DMS79 treated with DMSO at 0.1 percent for 48 hours (cell line): ENCODE results near the gene PEAR1.

ENCODE experiments used
- DNase-seq: peaks from one replicate; lab custom pipeline; 2025; lab: John Stamatoyannopoulos, UW

Gene PEAR1

DNA sequence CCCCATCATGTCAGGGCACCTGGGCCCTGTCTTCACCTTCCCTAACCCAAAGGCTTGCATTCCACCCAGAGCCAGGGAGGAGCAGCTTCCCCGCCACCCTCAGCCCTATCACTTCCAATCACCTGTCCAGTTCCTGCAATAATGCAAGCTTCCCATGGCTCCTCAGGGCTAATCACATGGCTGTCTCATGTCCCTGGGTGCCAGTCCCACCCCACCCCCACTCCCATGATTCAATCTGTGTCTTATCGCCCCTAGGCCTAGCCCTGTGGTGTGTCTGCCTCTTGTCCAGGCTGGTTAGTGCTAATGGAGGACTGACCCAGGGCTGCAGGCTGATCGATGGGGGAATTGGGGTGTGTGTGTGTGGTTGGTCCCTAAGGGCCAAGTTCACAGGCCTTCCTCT, 11.0 kb upstream of the PEAR1 start:
- DNase-seq: no peak

DNA sequence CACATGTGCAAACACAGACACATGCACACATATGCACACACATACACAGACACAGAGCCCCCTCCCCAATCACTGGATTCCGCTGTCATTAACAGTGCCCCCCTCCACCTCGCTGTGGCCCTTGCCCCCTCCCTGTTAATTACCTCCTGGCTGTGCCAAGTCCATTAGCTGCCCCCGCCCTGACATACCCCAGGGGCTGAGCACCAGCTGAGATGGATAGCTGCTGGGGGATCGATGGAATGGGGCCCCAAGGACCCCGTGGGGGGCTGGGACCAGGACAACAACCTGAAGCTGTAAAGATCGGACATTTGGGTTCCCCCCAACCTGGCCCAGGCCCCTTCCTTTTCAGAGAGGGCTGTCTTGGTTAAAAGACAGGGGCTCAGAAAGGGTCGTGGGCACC, 9.6 kb upstream of the PEAR1 start:
- no peak for DNase-seq

DNA sequence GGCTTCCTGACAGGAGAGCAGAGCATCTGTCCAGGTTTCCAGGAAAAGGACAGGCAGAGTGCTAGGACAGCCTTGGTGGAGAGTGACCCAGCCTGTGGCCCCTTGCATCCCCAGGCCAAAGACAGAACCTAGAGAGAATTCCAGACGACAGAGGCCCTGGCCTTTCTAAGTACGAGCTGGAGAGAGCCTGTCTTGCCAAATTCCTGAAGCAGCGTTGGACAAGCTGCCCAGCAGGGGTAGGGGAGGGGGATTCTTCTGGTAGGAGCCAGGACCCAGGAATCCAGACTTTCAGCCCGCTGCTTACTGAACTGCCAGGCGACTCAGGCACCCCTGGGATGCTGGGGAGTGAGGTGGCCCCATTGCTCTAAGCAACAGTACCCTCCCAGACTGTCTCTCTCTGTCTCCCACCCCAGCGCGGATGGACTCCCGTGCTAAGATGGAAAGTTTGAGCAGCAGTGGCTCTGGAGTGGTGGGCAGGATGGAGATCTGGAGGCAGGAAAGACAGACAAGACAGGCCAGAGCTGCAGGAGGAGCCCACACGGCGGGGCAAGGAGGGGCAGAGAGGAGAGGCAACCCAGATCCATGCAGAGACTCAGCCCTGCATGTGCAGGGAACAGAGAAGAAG, 8.8 kb upstream of the PEAR1 start:
- no peak for DNase-seq

DNA sequence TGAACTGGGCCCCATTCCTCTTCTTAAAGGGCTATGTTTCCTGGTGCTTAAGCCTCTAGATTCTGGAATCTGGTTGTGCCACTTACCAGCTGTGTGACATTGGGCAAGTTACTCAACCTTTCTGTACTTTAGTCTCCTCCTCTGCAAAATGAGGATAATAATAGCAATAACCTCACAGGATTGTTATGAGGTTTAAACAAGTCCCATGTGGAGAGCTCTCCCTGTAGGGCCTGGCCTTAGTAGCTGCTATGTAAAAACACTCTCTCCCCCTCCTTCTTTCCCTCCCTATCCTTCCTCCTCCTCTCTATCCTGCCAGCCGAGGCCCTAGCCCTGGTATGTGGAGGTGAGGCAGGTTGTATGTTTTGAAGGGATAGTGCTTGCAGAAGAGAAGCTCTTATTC, 8.2 kb upstream of the PEAR1 start:
- no peak for DNase-seq

DNA sequence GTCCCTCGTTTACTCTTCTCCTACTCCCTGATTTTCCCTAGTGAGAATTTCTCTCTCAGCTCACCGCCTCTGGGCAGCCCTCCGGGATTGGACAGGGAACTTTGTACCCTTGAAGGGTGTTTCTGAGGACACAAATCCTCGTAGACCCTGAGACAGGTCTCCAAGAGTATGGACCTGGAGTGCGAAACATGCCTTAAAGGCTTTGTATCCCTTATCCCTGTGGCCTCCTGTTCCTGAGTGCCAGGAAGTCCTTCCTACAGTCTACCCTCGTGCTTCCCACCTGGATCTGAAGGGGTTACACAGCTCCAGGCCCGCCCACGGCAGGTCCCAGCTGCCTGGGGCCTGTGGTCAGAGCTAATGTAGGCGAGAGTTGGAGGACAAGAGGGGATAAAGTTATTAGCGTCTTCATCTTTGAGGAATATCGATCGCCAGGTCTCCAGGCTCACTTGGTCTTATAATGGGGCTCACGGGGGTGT, 7.6 kb upstream of the PEAR1 start:
- no peak for DNase-seq

DNA sequence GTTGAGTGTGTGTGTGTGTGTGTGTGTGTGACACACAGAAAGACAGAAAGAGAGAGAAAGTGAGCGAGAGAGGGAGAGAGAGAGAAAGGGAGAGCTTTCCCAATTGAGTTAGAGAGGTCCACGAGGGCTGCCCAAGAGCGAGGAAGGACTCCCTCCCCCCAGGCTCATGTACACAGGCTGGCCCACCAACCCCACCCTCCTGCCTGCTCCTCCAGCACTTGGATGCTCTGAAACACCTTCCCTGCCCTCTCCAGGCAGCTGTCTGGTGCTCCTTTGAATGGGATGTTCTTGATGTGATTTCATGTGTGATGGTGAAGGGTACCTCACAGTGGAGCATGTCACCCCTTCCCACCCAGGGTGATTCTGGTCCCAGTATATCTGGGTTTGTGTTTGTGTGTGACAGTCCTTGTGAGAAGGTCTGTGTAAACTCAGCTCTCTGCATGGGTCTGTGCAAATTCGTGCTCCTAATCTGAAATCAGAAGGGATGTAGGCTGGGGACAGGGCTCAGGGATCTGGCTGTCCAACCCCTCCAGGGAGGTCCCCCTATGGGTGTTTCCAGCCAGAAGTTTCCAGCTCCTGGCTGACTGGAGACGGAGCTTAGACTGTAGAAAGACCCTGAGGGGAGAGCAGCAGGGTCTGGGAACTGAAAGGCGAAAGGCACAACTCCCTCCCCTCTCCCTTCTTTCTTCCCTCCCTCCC, 6.8 kb upstream of the PEAR1 start:
- no peak for DNase-seq

DNA sequence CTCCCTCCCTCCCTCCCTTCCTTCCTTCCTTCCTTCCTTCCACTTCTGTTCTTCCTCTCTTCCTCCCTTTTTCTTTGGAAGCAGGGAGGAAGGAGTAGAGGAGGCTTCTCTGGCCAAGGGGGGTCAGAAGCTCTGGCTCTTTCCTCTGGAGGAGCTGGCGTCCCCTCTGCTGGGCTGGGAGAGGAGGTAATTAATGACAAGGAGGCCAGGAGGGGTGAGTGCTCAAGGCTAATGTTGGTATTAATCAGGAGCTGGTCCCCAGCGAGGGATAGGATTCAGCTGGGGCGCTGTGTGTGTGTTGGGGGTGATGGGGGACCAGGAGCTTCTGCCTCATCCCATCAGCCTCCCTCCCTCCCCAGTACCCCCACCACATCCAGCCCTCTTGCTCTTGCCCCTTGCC, 6.2 kb upstream of the PEAR1 start:
- no peak for DNase-seq

DNA sequence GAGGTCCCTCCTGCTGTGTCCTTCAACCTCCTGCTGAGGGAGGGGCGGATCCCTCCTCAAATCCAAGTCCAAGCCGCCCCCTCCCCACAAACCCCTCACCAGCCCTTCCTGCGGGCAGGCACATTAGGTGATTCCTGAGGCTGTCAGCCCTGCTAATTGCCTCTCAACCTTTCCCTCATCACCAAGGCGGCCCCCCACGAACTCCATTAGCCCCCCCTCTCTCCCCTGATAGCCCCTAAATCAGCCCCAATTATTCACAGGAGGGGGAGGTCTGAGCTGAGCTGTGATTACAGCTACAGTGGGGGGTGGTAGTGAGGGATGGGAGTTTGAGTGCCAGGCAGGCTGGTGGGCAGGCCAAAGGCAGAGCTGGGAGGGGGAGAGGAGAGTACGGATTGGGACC, 5.8 kb upstream of the PEAR1 start:
- DNase-seq: no peak

DNA sequence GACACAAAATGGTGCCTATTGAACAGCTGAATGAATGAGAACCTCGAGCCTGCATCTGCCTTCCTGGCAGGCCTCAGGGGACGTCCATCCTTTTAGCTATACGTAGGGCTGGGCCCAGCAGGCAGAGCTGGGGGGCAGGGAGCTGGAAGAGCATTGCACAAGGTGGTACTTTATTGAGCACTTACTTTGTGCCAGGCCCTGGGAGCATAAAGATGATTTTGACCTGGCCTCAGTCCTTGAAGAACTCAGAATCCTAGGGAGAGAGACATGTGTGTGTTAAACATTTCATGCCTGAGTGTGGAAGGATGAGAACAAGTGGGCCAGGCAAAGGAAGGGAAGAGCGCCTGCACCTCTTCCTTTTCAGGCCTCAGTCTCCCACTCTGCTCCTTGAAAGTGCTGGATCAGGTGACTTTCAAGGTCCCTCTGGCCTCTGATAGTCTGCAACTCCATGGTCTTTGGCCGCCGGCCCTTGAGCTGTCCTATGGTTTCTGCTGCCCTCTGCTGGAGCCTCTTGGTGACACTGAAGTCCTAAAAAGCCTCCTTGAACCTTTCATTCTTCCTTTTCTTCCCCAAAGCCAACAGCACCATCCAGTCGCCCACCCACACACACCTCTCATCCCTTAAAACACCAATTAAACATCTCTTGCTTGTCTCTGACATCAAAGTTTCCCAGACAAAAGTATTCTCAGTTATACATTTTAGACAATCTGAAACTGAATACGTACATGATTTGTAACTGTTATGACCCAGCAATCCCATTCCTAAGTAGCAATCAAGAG, 3.5 kb upstream of the PEAR1 start:
- DNase-seq: peak; percentile 84

DNA sequence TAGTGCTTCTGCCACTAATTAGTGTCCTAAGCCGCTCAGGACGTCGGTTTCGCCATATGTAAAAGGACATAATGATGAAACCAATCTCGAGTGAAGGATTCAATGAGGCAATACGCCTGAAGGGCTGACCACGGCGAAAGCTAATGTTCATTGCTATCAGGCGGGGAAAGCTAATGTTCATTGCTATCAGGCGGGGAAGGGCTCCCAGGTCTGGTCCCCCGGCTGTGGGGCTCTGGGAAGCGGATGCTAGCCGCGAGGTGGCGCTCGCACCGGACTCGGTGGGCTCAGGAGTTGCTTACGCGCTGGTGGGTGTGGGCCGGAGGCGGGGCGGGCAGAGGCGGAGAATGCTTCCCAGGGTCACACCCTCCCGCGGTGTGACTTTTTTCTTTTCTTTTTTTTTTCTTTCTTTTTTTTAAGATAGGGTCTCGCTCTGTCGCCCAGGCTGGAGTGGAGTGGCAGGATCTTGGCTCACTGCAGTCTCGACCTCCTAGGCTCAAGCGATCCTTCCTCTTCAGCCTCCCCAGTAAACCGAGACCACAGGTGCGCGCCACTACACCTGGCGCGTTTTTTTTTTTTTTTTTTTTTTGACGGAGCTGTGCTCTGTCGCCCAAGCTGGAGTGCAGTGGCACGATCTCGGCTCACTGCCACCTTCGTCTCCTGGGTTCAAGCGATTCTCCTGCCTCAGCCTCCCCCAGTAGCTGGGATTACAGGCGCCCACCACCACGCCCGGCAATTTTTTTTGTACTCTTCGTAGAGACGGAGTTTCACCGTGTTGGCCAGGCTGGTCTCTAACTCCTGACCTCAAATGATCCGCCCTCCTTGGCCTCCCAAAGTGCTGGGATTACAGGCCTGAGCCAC, 1.1 kb upstream of the PEAR1 start:
- DNase-seq: peak; percentile 77

DNA sequence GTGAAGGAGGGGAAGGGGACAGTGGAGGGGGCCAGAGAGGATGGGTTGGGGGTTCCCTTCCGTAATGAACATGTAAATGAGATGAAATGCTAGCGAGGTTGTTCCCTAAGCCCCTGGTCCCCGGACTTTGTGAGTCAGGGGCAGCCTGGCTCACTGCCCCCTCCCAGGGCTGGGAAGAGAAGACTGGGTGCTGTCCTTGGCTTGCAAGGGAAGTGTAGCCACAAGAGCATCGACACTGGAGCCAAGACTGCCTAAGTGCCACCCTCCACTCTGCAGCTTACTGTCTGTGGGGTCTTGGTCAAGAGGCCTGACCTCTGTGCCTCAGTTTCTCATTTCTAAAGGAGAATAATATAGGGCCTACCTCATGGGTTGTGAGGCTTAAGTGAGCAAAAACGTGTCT, 483 bp downstream of the PEAR1 start:
- DNase-seq: no peak

DNA sequence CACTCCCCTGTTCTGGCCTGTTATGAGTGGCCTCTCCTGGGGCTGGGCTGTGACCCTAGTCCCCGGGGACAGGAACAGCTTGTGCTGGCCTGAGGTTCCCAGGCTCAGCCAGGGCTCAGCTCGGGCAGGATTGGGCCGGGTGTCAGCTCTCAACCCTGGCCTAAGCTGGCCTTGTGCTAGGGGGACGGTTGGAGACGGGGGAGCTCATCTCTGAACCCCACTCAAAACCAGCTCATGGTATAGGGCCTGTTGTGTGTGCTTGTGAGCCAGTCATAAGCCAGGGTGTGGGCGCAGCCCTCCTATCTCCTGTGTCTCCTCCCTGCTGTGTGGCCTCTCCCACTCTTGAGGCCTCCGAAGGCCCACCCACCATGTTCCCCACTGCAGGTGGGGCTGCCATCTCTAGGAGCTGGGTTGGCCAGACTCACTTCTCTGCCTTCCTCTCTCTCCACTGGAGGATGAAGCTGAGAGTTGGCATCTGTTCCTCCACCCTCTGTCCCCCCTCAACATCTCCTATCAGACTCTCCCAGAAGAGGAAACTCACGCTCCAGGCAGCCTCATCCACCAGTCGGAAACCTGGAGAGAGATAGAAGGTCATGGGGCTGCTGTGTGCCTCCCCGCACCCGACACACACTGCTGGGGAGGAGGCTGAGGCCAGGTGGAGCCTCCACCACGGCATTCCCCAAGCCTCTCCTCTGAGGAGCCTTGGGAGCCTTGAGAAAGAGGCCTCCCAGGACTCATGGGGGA, 1.4 kb downstream of the PEAR1 start:
- no peak for DNase-seq

DNA sequence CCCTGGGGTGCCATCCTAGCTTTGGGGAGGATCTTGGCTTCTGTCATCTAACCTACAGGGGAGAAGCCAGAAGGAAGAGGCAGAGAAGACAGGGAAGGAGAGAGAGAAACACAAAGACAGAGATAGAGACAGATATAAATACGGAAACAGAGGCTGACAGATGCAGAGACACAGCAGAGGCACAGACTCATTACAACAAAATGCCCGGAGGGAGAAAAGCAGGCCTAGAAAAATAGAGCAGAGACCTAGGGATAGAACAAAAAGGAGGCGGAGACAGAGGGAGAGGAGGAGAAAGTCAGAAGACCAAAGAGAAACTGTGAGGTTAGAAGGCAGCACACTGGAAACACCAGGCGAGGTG, 1.9 kb downstream of the PEAR1 start:
- no peak for DNase-seq

DNA sequence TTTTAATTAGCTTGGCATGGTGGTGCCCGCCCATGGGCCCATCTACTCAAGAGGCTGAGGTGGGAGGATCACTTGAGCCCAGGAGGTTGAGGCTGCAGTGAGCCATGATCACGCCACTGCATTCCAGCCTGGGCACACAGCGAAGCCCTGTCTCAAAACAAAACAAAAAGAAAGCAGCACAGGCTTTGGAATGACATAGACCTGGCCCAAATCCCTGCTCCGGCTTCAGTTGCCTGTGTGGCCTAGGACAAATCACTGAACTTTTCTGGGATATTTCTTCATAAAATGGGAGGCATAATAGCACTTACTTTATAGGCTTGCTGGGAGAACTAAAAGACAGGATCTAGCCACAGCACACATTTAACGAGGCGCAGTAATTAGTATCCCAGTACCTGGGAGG, 2.4 kb downstream of the PEAR1 start:
- DNase-seq: no peak

DNA sequence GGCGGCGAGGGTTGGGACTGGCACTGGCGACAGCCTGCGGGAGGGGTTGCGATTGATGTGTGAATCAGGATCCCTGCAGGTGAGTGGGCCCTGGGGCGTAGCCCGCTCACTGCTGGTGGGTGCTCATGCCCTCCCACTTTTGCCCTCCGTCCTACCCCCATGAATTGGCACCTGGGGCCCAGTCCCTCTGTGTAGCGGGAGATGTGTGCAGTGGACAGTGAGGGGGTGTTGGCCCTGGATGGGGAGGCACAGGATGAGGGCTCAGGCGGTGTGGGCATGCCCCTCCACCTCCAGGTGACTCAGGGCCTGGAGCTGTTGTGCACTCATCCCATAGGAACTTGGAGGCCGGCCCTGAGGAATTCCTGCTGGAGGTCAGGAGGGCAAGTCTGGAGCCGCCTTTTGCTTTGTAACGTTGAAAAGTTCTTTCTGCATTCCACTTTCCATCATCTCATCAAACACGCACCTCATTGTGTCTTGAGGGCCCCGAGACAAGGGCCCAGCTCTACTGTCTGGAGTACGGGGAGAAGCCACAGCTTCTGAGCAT, 3.0 kb downstream of the PEAR1 start:
- DNase-seq: no peak

DNA sequence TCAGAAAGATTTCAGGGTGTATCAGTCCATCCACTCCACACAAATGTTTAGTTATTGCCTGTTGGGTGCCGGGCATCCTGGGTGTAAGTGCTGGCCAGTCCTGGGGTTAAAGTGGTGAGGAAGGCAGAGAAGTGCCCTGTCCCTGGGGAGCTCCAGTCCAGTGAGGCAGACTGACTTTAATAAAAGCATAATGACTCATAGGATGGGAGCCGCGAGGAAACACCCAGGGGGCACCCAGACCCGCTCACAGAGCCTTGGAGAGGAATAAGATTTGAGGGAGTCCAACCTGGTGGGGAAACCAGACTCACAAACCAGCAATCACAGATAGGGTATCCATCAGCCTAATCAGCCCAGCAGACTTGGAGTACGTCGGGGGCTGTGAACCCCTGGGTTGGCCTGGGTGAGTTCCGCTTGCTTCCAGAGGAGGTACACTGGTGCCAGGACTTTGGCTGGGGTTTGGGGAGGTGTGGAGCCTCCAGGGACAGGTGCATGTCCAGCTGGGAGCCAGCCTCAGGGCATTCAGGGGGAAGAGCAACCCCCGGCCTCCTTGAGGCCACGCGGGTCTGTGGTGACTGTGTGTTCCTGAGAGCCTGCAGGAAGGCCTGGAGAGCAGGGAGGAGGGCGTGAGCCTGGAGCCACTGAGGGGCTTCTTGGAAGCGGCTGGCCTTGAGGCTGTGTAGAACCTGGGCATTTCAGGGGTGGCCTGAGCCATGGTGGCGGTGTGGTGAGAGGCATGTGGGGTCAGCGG, 3.7 kb downstream of the PEAR1 start:
- DNase-seq: no peak

DNA sequence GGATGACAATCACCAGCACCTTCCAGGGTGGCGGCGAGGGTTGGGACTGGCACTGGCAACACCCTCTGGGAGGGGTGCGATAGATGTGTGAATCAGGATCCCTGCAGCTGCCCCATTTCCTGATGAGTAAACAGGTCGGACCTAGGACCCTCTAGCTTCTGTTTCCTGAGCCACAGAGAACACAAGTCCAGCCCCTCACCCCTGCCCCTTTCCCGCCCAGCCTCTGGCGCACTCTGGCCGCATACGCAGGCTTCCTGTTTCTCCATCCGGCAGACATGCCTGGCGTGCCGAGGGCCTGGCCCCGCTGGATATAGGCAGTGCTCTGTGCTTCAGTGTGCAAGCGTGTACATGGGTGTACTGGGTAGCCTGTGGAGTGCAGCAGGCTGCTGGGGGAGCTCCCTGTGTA, 4.6 kb downstream of the PEAR1 start:
- DNase-seq: no peak

DNA sequence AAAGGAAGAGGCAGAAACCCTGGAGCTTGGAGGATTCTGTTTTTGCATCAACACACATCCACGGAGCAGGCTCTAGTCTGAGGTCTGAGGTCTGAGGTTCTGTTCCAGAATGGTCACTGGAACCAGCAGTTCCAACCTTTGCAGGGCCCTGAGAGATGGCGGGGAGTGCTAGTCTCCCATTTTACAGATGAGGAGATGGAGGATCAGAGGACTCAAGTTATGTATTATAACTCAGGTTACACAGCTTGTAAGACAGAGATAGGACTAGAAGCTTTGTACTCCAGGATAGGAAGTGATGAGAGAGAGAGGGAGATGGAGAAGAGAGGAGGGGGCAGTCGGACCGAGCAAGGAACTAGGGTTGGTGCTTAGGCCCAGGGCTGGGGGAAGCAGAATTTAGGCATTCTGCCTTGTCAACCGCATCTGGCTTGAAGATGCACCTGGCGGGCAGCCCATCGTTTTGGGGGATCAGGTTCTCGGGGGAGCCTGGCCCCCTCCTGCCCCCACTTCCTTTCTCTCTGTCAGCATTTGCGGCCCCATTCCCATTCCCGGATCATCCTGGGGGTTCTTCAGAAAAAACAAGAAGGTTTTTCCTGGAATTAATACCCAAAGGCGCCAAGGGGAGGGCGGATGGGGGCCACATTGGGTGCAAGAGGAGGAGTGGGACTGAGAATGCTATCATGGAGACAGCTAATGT, 5.6 kb downstream of the PEAR1 start:
- DNase-seq: no peak

DNA sequence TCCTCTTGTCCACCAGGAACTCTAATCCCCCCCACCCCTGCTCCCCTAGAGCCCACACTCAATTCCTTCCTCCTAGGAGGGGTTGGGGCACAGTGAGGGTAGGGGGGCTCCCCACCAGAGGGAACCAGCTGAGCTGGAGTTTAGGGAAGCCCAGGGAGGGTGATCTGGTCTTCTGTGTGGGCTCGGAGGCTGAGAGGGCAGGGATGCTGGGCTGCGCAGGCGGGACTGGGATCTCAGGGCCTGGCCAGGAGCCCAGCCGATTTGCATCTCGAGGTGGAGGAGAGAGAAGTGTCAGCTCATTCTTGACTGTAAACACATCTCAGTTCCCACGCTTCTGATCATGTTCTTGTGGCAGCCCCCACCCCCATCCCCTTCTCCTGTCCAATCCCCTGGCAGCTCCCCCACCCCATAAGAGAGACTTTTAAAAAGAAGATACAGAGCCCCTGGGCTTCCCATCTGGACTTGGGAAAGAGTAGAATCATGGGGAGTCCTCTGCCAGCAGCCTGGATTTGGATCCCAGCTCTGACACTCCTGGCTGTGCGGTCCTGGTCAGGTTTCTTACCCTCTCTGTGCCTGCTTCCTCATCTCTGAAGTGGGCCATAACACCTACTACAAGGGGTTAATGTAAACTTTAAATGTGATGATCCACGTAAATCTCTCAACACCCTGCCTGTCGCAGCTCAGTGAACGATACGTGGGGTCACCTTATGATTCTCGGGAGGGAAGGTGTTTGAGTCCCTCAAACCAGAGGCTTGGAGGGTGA, 6.6 kb downstream of the PEAR1 start:
- DNase-seq: peak; percentile 30
